Hematopoietic multipotent progenitor cell treated with erythropoietin and hydrocortisone succinate and interleukin-3 and kit ligand, for 17 days (in vitro differentiated cells): ENCODE data around the gene CTBP1.
"Not testable (repeated sequence)": the region's sequence is repeated elsewhere in the genome, so short reads cannot be mapped to it uniquely, and the experiment has no call there.

Source experiments
- DNase-seq: peaks from one replicate; pipeline ENCODE4 v3.0.0-alpha.2; 2015; ENCODE audit warnings: low spot score

The CTBP1 gene

DNA sequence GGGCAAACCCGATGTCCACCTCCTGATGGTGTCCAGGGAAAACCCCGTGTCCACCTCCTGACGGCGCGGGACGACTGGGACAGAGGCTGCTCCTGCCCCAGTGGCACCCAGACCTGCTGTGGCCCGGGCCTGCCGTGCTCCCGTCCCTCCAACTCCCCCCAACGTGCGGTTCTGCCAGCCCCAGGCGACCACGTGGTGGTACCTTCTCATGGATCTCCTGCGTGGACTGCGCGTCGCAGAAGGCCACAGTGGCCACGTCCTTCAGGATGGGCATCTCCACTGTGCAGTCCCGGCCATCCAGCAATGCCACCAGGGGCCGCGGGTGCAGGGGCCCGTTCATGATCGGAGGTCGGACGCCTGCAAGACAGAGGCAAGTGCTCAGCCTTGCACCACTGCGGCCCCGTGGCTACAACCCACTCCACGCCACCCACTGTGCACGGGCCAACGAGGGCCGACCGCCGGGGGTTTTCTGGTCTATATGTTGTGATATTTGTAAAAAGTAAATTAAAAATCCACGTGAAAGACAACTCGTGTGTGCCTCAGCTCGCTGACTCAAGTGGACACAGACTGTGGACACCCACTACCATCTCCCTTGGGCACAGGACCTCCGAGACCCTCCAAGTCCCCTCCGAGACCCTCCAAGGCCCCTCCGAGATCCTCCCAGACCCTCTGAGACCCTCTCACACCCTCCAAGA lies 10.8 kb downstream of the CTBP1 start:
- DNase-seq = no peak

GRCh38 chr4:1237261-1237660 lies 11.7 kb downstream of the CTBP1 start:
- DNase-seq = not testable (repeated sequence)

DNA sequence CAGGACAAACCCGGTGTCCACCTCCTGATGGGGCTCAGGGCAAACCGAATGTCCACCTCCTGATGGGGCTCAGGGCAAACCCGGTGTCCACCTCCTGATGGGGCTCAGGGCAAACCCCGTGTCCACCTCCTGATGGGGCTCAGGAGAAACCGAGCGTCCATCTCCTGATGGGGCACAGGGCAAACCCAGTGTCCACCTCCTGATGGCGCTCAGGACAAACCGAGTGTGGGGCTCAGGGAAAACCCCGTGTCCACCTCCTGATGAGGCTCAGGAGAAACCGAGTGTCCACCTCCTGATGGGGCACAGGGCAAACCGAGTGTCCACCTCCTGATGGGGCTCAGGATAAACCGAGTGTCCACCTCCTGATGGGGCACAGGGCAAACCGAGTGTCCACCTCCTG lies 12.1 kb downstream of the CTBP1 start:
- not testable (repeated sequence) for DNase-seq

DNA sequence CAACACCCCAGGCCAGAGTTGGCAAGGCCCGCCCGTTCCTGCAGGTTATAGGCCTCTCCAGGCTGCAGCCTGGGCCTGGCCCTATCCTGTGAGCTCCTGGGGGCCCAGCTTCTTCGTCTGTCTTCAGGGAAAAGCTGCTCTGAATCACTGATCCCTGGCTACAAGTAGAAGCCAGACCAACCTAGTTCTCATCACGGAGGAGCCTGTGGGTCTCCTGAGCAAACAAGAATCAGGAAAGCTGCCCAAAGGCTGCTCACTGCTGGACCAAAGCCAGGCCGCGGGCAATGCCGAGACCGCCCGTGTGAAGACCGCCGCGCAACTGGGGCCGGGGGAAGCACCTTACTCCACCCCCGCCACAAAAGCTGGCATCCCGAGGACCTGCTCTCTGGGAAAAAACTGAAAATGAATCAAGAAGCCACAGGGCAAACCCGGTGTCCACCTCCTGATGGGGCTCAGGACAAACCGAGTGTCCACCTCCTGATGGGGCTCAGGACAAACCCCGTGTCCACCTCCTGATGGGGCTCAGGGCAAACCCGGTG lies 12.8 kb downstream of the CTBP1 start:
- no peak for DNase-seq

DNA sequence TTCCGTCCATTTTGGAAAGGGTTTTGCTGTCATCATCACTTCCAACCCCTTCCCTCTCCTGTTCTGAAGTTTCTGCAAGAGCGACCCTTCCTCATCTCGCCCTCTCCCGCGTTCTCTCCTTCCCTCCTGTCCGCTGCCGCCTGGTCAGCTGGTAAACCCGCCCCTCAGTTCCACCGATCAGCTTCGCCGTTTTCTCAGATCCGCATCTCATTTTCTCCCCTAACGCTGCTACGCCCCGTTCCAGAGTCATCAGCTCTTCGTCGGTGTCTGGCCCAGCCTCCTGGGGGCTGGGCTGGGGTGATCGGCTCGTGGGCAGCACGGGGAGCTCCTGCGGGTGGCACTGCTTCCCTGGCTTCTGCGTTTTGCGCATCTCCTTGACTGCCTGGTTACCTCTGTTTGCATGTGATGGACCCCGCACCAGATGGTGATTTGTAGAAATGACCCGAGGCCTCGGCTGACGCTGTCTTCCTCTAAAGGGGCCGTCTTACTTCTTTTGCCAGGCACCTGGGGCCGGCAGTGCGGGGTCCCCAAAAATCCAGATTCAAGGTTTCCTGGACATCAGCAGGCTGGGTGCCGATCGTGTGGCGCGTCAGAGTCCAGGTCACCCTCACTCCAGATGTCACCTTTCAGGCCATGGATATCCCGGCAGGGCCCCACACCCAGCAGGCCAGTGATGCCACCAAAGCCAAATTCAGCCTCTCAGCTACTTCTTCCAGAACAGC lies 13.4 kb downstream of the CTBP1 start:
- no peak for DNase-seq

DNA sequence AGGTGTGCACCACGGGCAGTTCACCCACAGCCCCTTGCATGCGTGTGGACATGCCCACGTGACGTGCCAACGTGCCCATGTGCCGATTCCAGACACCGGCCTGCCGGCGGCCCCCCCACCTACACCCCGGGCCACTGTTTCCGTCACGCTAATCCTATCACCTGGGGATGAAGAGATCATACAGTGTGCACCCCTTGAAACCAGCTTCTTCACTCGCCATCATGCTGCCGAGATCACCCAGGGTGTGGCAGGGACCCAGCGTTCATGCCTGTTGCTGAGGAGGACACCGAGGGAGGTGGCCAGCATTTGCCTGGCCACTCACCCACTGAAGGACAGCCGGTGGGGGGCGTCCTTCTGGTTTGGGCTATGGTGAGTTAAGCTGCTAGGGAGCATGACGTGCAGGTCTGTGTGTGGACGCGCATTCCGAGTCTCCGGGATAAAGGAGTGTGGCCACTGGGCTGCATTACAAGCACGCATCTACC lies 14.1 kb downstream of the CTBP1 start:
- no peak for DNase-seq

GRCh38 chr4:1234309-1234695 lies 14.6 kb downstream of the CTBP1 start:
- no peak for DNase-seq

DNA sequence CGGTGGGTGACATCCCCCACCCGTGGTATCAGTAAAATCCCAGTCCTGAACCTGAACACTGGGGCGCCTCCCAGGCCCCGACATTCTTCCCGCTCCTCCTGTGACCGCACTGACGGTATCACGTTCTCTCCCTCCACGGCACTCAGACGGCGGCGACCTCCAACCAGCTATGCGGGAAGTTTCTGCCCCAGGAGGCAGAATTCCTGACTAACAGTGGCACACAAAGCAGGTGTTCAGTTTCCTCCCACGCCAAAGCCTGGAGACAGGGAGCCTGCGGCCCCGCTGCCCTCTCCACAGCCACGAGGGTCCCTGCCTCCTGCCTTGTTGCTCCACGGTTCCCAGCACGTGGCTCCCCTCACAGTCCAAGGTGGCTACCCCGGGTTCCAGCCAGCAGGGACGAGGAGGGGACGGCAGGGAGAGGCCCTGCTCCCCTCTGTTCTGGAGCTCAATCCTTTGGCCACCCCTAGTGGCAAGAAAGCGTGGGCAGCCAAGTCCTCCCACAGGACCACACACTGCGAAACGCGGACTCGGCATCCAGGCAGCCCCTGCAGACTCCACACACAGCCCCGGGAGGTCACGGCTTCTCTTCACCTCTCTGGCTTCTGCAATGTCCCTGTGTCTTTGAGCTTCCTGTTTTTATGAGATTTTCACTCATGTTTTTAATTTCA lies 15.2 kb downstream of the CTBP1 start:
- DNase-seq = no peak

- DNase-seq = no peak
Measured at GRCh38 chr4:1232661-1233621, 16.0 kb downstream of the CTBP1 start.

GRCh38 chr4:1231637-1232360 lies 17.1 kb downstream of the CTBP1 start:
- no peak for DNase-seq

- DNase-seq = no peak
Measured at GRCh38 chr4:1230971-1231636, 17.8 kb downstream of the CTBP1 start.

GRCh38 chr4:1230316-1230715 lies 18.6 kb downstream of the CTBP1 start:
- DNase-seq = no peak

- DNase-seq = no peak
Measured at GRCh38 chr4:1229117-1229849, 19.6 kb downstream of the CTBP1 start.

DNA sequence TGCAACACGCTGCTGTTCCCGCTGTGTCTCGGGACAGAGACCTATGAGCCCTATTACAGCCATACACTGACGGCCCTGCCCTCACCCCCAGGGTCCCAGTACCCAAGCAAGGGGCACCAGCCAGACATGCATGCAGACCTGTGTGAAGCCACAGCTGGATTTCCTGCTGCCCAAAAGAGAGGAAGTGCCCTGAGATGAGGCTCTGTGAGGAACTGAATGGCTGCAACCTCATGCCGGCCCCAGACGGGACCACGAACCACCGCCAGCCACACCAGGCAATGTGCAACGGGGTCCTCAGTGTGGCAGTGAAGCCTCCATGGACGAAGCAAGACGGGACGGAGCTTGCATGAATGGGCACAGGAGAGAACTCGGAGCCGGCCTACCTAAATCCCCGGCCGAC lies 21.1 kb downstream of the CTBP1 start:
- DNase-seq = no peak

- no peak for DNase-seq
Measured at GRCh38 chr4:1226598-1226997, 22.3 kb downstream of the CTBP1 start.

DNA sequence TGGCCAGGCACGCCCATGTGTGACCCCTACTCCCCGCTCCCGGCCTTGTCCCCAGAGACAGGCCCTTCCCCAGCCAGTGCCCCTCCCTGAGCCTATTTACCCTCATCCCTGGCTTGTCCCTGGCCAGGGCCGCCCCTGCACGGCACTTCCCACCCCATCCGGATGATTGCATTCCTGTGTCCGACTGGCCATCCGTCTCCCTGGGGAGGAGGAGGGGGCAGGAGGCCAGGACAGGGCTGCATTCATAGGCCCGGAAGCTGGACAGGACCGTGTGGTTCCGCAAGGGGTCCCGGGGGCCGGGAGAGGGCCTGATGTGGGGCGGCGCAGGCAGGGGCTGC lies 22.8 kb downstream of the CTBP1 start:
- DNase-seq = no peak

- no peak for DNase-seq
Measured at GRCh38 chr4:1225272-1226143, 23.4 kb downstream of the CTBP1 start.

- no peak for DNase-seq
Measured at GRCh38 chr4:1223841-1224809, 24.8 kb downstream of the CTBP1 start.
